Measurements from ENCODE around the gene C1QTNF12.

Gene C1QTNF12

DNA sequence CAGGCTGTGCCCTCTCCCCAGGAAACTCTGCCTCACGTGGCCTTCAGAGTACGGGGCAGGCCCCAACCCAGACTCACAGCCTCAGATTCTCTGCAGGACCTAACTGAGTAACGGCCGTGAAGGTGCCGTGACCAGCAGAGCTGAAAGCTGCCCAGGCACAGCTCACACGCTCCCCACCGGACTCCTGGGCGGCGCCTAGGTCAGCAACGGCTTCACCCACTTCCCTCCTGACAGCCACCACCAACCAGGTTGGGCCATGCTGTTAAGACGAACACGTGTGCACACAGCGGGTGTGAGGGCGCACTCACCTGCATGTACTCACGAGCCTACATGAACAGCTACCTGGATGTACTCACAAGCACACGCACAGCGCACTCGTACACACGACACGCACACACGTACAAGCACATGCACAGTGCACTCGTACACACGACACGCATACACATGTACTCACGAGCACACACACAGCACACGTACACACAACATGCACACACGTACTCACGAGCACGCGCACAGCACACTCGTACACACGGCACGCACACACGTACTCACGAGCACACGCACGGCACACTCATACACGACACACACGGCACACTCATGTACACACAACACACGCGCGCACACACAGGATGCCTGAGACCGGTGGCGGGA lies 23.8 kb downstream of the C1QTNF12 start:
- H3K27ac ChIP-seq, result no peak overlapping the region
- TF ChIP-seq, protein P1, sequence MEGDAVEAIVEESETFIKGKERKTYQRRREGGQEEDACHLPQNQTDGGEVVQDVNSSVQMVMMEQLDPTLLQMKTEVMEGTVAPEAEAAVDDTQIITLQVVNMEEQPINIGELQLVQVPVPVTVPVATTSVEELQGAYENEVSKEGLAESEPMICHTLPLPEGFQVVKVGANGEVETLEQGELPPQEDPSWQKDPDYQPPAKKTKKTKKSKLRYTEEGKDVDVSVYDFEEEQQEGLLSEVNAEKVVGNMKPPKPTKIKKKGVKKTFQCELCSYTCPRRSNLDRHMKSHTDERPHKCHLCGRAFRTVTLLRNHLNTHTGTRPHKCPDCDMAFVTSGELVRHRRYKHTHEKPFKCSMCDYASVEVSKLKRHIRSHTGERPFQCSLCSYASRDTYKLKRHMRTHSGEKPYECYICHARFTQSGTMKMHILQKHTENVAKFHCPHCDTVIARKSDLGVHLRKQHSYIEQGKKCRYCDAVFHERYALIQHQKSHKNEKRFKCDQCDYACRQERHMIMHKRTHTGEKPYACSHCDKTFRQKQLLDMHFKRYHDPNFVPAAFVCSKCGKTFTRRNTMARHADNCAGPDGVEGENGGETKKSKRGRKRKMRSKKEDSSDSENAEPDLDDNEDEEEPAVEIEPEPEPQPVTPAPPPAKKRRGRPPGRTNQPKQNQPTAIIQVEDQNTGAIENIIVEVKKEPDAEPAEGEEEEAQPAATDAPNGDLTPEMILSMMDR (conservative IDR thresholded peaks at IDR 0.05), result no peak

DNA sequence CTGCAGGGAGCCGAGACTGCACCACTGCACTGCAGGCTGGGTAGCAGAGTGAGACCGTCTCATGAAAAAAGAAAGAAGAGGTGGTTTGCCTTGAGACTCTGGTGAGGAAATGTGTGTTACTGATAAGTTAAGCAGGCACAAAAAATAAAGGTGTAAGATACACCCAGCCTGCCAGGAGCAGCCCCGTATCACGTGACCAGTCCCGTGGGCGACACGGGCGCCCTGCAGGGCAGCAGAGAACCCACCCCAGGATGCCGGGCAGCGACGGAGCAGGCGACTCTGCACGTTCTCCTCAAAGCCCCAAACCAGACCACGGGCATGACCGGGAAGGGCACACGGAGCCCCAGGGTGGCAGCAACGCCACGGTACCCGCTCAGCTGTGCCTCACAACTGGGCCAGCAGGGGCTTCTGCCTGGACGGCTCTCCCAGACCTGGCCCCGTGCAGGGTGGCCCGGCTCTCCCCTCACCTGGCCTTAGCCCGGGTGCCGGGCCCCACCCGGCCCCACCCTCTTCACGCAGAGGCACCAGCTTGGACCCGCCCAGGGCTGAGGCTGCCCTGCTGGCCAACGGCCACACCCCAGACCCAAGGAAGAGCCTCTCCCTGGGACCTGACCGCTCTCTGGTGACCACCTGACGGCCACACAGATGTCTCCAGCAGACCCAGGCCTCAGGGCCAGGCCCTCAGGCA lies 24.5 kb downstream of the C1QTNF12 start:
- H3K27ac ChIP-seq, result no peak overlapping the region
- TF ChIP-seq, protein P1 (conservative IDR thresholded peaks at IDR 0.05), result no peak

DNA sequence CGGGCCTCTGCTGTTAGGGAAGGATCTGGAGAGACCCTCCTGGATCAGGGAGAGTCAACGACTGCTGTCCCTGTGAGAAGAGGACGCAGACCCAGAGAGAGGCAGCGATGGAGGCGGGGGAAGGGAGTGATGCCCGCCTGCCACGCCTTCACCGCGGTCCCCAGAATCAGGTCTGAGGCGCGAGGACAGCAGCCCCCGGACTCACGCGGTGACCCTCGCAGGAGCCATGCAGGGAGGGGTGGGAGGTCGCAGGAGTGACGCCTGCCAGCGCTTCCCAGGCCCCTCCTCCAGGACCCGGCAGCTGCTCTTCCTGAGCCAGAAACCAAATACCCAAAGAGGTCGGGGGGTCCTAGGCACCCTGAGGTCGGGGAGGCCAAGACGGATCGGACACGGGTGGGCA lies 26.3 kb downstream of the C1QTNF12 start:
- TF ChIP-seq, protein P1 (conservative IDR thresholded peaks at IDR 0.05), result no peak
- no peak overlapping the region for H3K27ac ChIP-seq

DNA sequence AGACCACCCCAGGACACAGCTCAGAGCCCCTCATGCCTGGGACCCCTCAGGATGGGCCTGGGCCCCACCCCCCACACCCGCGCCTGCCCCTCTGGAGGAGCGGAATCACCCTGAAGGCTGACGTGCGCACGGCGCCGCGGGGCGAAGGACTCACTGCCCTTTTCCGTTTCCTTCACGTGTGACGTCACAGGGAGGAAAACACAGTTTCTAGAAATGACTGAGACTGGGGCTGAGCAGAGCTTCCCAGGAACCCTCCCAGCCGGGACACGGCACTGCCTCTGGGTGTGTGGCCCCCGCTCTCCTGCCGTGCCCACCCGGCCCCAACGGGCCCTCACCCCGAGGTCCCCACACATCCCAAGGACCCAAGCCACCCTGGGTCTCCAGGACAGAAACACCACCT lies 27.2 kb downstream of the C1QTNF12 start:
- TF ChIP-seq, protein P1 (conservative IDR thresholded peaks at IDR 0.05), result no peak
- H3K27ac ChIP-seq, result no peak overlapping the region

DNA sequence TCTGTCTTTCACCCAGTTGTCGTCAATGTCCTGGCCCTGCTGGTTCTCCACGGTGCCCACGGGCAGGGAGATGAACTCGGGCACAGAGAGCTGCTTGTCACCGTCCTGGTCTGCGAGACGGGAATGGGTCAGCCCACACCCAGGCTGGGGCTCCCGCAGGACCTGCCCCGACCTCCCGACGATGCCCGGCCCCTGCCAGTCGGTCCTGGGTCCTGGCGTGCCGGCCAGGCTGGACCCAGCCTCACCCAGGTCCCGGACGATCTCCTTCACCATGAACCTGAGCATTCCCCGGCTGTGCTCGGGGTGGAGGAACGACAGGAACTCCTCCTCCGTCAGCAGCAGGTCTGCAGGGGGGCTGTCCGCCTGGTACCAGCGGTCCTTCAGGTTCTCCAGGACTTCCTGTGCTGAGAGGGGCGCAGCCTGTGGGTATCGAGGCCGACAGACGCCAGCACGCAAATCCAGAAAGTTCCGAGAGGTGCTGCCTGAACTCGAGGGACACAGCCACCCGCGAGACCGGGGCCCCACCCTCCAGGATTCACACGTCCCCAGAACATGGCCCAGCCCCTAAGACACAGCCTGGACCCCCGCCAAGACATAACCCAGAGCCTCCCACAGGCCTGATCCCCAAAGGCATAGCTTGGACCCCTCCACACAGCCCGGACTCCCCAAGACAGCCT lies 27.9 kb downstream of the C1QTNF12 start:
- no peak overlapping the region for H3K27ac ChIP-seq
- TF ChIP-seq, protein P1 (conservative IDR thresholded peaks at IDR 0.05), result no peak

DNA sequence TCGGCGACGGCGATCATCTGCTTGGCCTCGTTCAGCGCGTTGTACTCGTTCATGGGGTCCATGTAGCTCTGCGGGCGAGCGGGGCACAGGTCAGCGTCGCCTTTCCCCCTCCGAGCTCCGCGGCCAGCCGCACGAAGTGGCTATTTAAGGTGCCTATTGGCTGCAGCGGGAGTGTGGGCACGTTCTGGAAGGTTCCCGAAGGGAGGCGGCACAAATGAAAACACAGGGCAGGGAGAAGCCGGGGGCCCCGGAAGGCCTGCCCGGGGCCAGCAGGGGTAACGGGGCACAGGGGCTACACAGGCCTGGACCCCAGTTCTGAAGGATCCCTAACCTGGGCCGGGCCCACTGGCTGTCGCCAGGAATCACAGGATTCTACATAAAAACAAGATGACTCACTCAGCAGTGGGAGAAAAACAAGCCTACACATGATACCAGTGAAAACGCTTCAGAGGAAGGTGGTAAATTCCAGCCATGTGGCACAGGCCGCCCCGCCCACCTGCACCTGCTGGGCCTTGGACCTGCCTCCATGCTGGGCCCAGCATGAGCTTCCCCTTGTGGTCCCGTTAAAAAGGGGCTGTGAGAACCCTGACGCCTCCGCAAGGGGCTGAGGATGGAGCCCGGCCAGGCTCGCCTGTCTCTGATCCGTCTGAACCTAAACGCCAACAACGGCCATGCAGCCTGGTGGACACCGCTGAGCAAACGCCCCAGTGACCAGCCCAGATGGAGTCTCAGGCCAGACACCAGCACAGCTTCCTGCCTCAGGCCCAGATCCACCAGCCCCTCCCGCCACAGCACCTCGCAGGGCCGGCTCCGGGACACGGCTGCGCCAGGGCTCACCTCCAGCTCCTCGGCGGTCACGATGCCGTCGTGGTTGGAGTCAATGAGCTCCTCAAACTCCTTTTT lies 28.6 kb downstream of the C1QTNF12 start:
- TF ChIP-seq, protein P1 (conservative IDR thresholded peaks at IDR 0.05), result no peak

More for the DNA sequence above, 28.6 kb downstream of the C1QTNF12 start:
- H3K27ac ChIP-seq, result no peak overlapping the region
